C4-2B (cell line): ENCODE results near the gene FAM13B.

Source experiments
- ZFX ChIP-seq: fragments of 450-650 bp; IDR thresholded peaks from 2 replicates; pipeline ENCODE4 v1.6.1; 2017
- TF ChIP-seq, protein P1 (sequence below): fragments of 450-650 bp; conservative IDR thresholded peaks from 2 replicates; pipeline ENCODE4 v1.5.1; 2017; ENCODE audit warnings: mild to moderate bottlenecking

DNA sequence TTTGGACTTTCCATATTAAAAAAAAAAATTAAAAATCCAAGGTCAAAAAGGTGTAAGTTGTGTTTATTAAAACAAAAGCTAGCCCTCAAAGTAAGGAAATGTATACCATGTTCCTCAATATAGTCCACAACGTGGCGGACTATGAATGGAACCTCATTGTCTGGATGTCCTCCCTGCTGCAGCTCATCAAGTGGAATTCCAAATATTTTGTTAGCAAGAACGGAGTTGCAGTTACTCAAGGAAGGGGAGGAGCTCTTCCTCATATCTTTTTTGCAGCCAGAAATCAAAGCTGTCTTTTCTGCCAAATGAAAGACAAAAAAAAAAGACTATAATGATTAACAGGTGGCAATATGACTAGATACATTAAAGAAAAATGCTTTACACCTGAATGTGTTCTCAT, 14.0 kb downstream of the FAM13B start:
- TF ChIP-seq, protein P1, sequence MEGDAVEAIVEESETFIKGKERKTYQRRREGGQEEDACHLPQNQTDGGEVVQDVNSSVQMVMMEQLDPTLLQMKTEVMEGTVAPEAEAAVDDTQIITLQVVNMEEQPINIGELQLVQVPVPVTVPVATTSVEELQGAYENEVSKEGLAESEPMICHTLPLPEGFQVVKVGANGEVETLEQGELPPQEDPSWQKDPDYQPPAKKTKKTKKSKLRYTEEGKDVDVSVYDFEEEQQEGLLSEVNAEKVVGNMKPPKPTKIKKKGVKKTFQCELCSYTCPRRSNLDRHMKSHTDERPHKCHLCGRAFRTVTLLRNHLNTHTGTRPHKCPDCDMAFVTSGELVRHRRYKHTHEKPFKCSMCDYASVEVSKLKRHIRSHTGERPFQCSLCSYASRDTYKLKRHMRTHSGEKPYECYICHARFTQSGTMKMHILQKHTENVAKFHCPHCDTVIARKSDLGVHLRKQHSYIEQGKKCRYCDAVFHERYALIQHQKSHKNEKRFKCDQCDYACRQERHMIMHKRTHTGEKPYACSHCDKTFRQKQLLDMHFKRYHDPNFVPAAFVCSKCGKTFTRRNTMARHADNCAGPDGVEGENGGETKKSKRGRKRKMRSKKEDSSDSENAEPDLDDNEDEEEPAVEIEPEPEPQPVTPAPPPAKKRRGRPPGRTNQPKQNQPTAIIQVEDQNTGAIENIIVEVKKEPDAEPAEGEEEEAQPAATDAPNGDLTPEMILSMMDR: no peak
- no peak for TF ChIP-seq ZFX
